Measurements from ENCODE around the gene CFAP410.

CFAP410 gene

GRCh38 chr21:44338971-44339910, at the start of gene CFAP410:
TSS of gene CFAP410 (minus strand) at chr21:44339390. CDS start at chr21:44339194, 196 bp downstream.
- DNase-seq (ENCODE audit: low read depth in 2 of 2, low spot score in 1 of 2) = peak; percentile 86 to 90

GRCh38 chr21:44384968-44385367, 45.8 kb upstream of the CFAP410 start:
- no peak for DNase-seq (ENCODE audit: low read depth in 2 of 2, low spot score in 1 of 2)

GRCh38 chr21:44383216-44383615, 44.0 kb upstream of the CFAP410 start:
- no peak for DNase-seq (ENCODE audit: low read depth in 2 of 2, low spot score in 1 of 2)

GRCh38 chr21:44382536-44382935, 43.3 kb upstream of the CFAP410 start:
- DNase-seq (ENCODE audit: low read depth in 2 of 2, low spot score in 1 of 2) = no peak

- DNase-seq (ENCODE audit: low read depth in 2 of 2, low spot score in 1 of 2) = no peak
Observed at GRCh38 chr21:44381874-44382273, 42.7 kb upstream of the CFAP410 start.

- no peak for DNase-seq (ENCODE audit: low read depth in 2 of 2, low spot score in 1 of 2)
Observed at GRCh38 chr21:44380876-44381275, 41.7 kb upstream of the CFAP410 start.

- no peak for DNase-seq (ENCODE audit: low read depth in 2 of 2, low spot score in 1 of 2)
Observed at GRCh38 chr21:44379991-44380865, 41.0 kb upstream of the CFAP410 start.

- no peak for DNase-seq (ENCODE audit: low read depth in 2 of 2, low spot score in 1 of 2)
Observed at GRCh38 chr21:44379515-44379848, 40.3 kb upstream of the CFAP410 start.

- no peak for DNase-seq (ENCODE audit: low read depth in 2 of 2, low spot score in 1 of 2)
Observed at GRCh38 chr21:44378646-44379514, 39.7 kb upstream of the CFAP410 start.

GRCh38 chr21:44377922-44378645, 38.9 kb upstream of the CFAP410 start:
- no peak for DNase-seq (ENCODE audit: low read depth in 2 of 2, low spot score in 1 of 2)

GRCh38 chr21:44377201-44377921, 38.2 kb upstream of the CFAP410 start:
- DNase-seq (ENCODE audit: low read depth in 2 of 2, low spot score in 1 of 2) = no peak

- DNase-seq (ENCODE audit: low read depth in 2 of 2, low spot score in 1 of 2) = no peak
Observed at GRCh38 chr21:44376606-44377005, 37.4 kb upstream of the CFAP410 start.

- no peak for DNase-seq (ENCODE audit: low read depth in 2 of 2, low spot score in 1 of 2)
Observed at GRCh38 chr21:44375761-44376241, 36.6 kb upstream of the CFAP410 start.

GRCh38 chr21:44375281-44375651, 36.1 kb upstream of the CFAP410 start:
- peak in 1 of 2 donors; percentile 9 for DNase-seq (ENCODE audit: low read depth in 2 of 2, low spot score in 1 of 2)

GRCh38 chr21:44374601-44375280, 35.6 kb upstream of the CFAP410 start:
- DNase-seq (ENCODE audit: low read depth in 2 of 2, low spot score in 1 of 2) = no peak

GRCh38 chr21:44372616-44373015, 33.4 kb upstream of the CFAP410 start:
- no peak for DNase-seq (ENCODE audit: low read depth in 2 of 2, low spot score in 1 of 2)

GRCh38 chr21:44371596-44371995, 32.4 kb upstream of the CFAP410 start:
- DNase-seq (ENCODE audit: low read depth in 2 of 2, low spot score in 1 of 2) = no peak

- no peak for DNase-seq (ENCODE audit: low read depth in 2 of 2, low spot score in 1 of 2)
Observed at GRCh38 chr21:44370786-44371410, 31.7 kb upstream of the CFAP410 start.
